IMR-90 (cell line): ENCODE measurements around the gene HERC3. TPM values are rescaled to one million over a fixed set of nuclear protein-coding genes. Genes with fewer than 3 reads are reported as not detected.

ENCODE experiments used
- ATAC-seq: fragments of 200-7000 bp; cut with Tn5 transposase; 2 replicates; pipeline ENCODE4 v1.9.1; 2020; ENCODE audit warnings: low read depth, mild to moderate bottlenecking, moderate library complexity
- BruUV-seq: library from RNA; stranded (reverse); fragments of 400-500 nt; replicated peaks from 2 replicates; lab custom pipeline; 2021; lab: Mats Ljungman, UMichigan
- CTCF ChIA-PET: fragments of 300-600 bp; formaldehyde crosslinking; extraction: SDS; loops from one replicate; lab custom pipeline; 2021; ENCODE audit warnings: antibody characterized with exemption; lab: Yijun Ruan, JAX
- POLR2A ChIA-PET: fragments of 300-600 bp; sonication (Branson Sonifier 250); formaldehyde crosslinking; loops from one replicate; lab custom pipeline; 2022; ENCODE audit warnings: antibody characterized with exemption; ENCODE audit not compliant: unreplicated experiment; lab: Charles Lee
- DNase-seq: peaks from one replicate; pipeline ENCODE4 v3.0.0; 2013
- H2AFZ ChIP-seq: replicated peaks from 2 replicates; pipeline ENCODE3; 2013; ENCODE audit warnings: low read length, mild to moderate bottlenecking; ENCODE audit not compliant: poor library complexity
- H2AK5ac ChIP-seq: 2 replicates; pipeline ENCODE4 v1.6.1; 2013; ENCODE audit warnings: low read depth, low read length, inconsistent platforms
- H2AK9ac ChIP-seq: replicated peaks from 2 replicates; pipeline ENCODE3; 2013; ENCODE audit warnings: mild to moderate bottlenecking, low read depth, low read length, moderate library complexity; ENCODE audit not compliant: poor library complexity
- H2BK120ac ChIP-seq: 2 replicates; pipeline ENCODE4 v1.6.1; 2013; ENCODE audit warnings: low read depth, low read length, inconsistent platforms
- H2BK15ac ChIP-seq: 3 replicates; pipeline ENCODE4 v1.6.1; 2013; ENCODE audit warnings: low read depth, low read length, inconsistent platforms
- H2BK20ac ChIP-seq: 2 replicates; pipeline ENCODE4 v1.6.1; 2013; ENCODE audit warnings: low read depth, mild to moderate bottlenecking, inconsistent platforms, low read length, moderate library complexity
- H2BK5ac ChIP-seq: 2 replicates; pipeline ENCODE4 v1.6.1; 2013; ENCODE audit warnings: mild to moderate bottlenecking, low read depth, low read length, inconsistent platforms; ENCODE audit not compliant: poor library complexity, severe bottlenecking
- H3K14ac ChIP-seq: replicated peaks from 2 replicates; pipeline ENCODE4 v1.6.1; 2013; ENCODE audit warnings: low read depth, low read length, inconsistent platforms
- H3K18ac ChIP-seq: 2 replicates; pipeline ENCODE4 v1.6.1; 2013; ENCODE audit warnings: low read depth, low read length, control low read depth
- H3K23ac ChIP-seq: 2 replicates; pipeline ENCODE4 v1.6.1; 2013; ENCODE audit warnings: low read depth, low read length, inconsistent platforms
- H3K27ac ChIP-seq: 2 replicates; pipeline ENCODE4 v1.5.1; 2013; ENCODE audit warnings: mild to moderate bottlenecking, control low read depth, low read length; ENCODE audit not compliant: insufficient read depth
- H3K27me3 ChIP-seq: 2 replicates; pipeline ENCODE4 v1.6.1; 2013; ENCODE audit warnings: low read length; ENCODE audit not compliant: control insufficient read depth, insufficient read depth
- H3K36me3 ChIP-seq: 2 replicates; pipeline ENCODE4 v1.6.1; 2013; ENCODE audit warnings: low read length, mixed read lengths; ENCODE audit not compliant: control insufficient read depth, insufficient read depth
- H3K4ac ChIP-seq: 2 replicates; pipeline ENCODE4 v1.6.1; 2013; ENCODE audit warnings: low read depth, low read length, inconsistent platforms
- H3K4me1 ChIP-seq: 2 replicates; pipeline ENCODE4 v1.6.1; 2013; ENCODE audit warnings: low read length, mixed read lengths; ENCODE audit not compliant: control insufficient read depth, insufficient read depth
- H3K4me2 ChIP-seq: 2 replicates; pipeline ENCODE4 v1.6.1; 2013; ENCODE audit warnings: low read depth, mild to moderate bottlenecking, control low read depth, low read length, moderate library complexity
- H3K4me3 ChIP-seq: 2 replicates; pipeline ENCODE4 v1.5.1; 2013; ENCODE audit warnings: low read depth, mild to moderate bottlenecking, control low read depth, low read length, moderate library complexity; ENCODE audit not compliant: insufficient read depth
- H3K56ac ChIP-seq: 2 replicates; pipeline ENCODE4 v1.6.1; 2013; ENCODE audit warnings: low read length, inconsistent platforms; ENCODE audit not compliant: insufficient read depth; ENCODE audit errors: extremely low read depth
- H3K79me1 ChIP-seq, 2 experiments: 2 replicates each; pipeline ENCODE4 v1.6.1; 2013; ENCODE audit warnings: low read length in 2 of 2, inconsistent platforms in 1 of 2, low read depth in 1 of 2
- H3K9ac ChIP-seq: 2 replicates; pipeline ENCODE4 v1.6.1; 2013; ENCODE audit warnings: low read depth, low read length, control low read depth
- H3K9me1 ChIP-seq: 2 replicates; pipeline ENCODE4 v1.6.1; 2013; ENCODE audit warnings: low read length, inconsistent platforms; ENCODE audit not compliant: insufficient read depth
- H3K9me3 ChIP-seq: 2 replicates; pipeline ENCODE4 v1.6.1; 2013; ENCODE audit warnings: low read length; ENCODE audit not compliant: control insufficient read depth, insufficient read depth
- H4K20me1 ChIP-seq: 2 replicates; pipeline ENCODE4 v1.6.1; 2013; ENCODE audit warnings: low read length, inconsistent platforms; ENCODE audit not compliant: insufficient read depth
- H4K5ac ChIP-seq: 2 replicates; pipeline ENCODE4 v1.6.1; 2013; ENCODE audit warnings: mild to moderate bottlenecking, low read depth, low read length, control low read depth
- H4K8ac ChIP-seq, 2 experiments: 2 replicates each; pipeline ENCODE4 v1.6.1; 2013; ENCODE audit warnings: low read depth in 2 of 2, low read length in 2 of 2, control low read depth in 1 of 2, inconsistent platforms in 1 of 2
- H4K91ac ChIP-seq: 2 replicates; pipeline ENCODE4 v1.6.1; 2013; ENCODE audit warnings: low read depth, low read length, inconsistent platforms; ENCODE audit not compliant: insufficient read depth
- BHLHE40 ChIP-seq: fragments of 150-350 bp; IDR thresholded peaks from 2 replicates; pipeline ENCODE4 v1.6.1; 2016; ENCODE audit warnings: mild to moderate bottlenecking, low read depth, low read length
- FOS ChIP-seq: fragments of 150-350 bp; IDR thresholded peaks from 2 replicates; pipeline ENCODE4 v1.6.1; 2016; ENCODE audit warnings: low read depth, low read length
- MXI1 ChIP-seq: IDR thresholded peaks from 2 replicates; pipeline ENCODE4 v1.6.1; 2012; ENCODE audit warnings: low read depth, mild to moderate bottlenecking, low read length, moderate library complexity, borderline replicate concordance
- NFE2L2 ChIP-seq: fragments of 150-350 bp; IDR thresholded peaks from 2 replicates; pipeline ENCODE4 v1.6.1; 2016; ENCODE audit warnings: low read depth, mild to moderate bottlenecking, low read length
- POLR2A ChIP-seq: IDR thresholded peaks from 2 replicates; pipeline ENCODE4 v1.6.1; 2012; ENCODE audit warnings: mild to moderate bottlenecking, low read depth, low read length
- RCOR1 ChIP-seq: IDR thresholded peaks from 2 replicates; pipeline ENCODE4 v1.6.1; 2012; ENCODE audit warnings: mild to moderate bottlenecking, low read length, improper control_type of control experiment; ENCODE audit not compliant: insufficient replicate concordance
- RFX5 ChIP-seq: IDR thresholded peaks from 2 replicates; pipeline ENCODE4 v1.8.0; 2012; ENCODE audit warnings: low read depth, mild to moderate bottlenecking, low read length, moderate library complexity
- USF2 ChIP-seq: fragments of 150-350 bp; IDR thresholded peaks from 2 replicates; pipeline ENCODE4 v1.6.1; 2017; ENCODE audit warnings: mild to moderate bottlenecking, antibody characterized with exemption, low read length, low read depth
- WGBS, 2 experiments: methylation state at CpG; one replicate each; pipeline versions ENCODE4 v1.1.5 to v1.1.7; 2013; ENCODE audit warnings: missing lambda C conversion rate in 2 of 2; ENCODE audit not compliant: insufficient read length in 1 of 2; ENCODE audit errors: extremely low coverage in 2 of 2; 5-methylcytosine and 5-hydroxymethylcytosine counted together
- dilution Hi-C: fragments of 300-500 bp; cut with HindIII; formaldehyde crosslinking; loops from one replicate; pipeline ENCODE4 v1.14.3; 2018; ENCODE audit warnings: low sequenced_read_pairs; ENCODE audit not compliant: unreplicated experiment
- in situ Hi-C: fragments of 300-500 bp; cut with MboI; formaldehyde crosslinking; loops from 3 replicates; pipeline ENCODE4 v1.14.3; 2019; ENCODE audit warnings: low sequenced_read_pairs, inconsistent platforms, mixed read lengths
- intact Hi-C: fragments of 100-400 bp; cut with micrococcal nuclease; formaldehyde crosslinking; loops from 2 replicates; pipeline ENCODE4 v1.10.0; 2022
- polyA plus RNA-seq, 3 experiments: library from polyadenylated mRNA; depleted of rRNA; stranded (reverse); fragments of >200 nt; gene quantifications; 2 replicates each; pipeline ENCODE4 v1.2.3, GENCODE V29; 2012; ENCODE audit warnings: low replicate concordance in 1 of 3
- total RNA-seq: library from RNA; depleted of rRNA; stranded (reverse); fragments of >200 nt; gene quantifications from 2 replicates; pipeline ENCODE4 v1.2.3, GENCODE V29; 2012

HERC3 gene
- total and polyA plus RNA-seq, 2 of the 4 experiments (the other 2 are of a cell fraction): 8.9 to 9.5 TPM

- Histone ChIP-seq H3K56ac (no peak overlapping the region), H3K14ac (no peak overlapping the region), H3K4ac (no peak overlapping the region), H2AFZ (no peak overlapping the region), H2BK120ac (no peak overlapping the region), H3K79me1 (no peaks in the 10 kb centered on the region; a peak in 1 of 4 replicates), H4K5ac (no peak overlapping the region), H3K36me3 (peaks cover 23% of the 10 kb centered on the region), H2BK15ac (no peak overlapping the region), H3K9me3 (no peaks in the 10 kb centered on the region), H3K27me3 (no peaks in the 10 kb centered on the region), H3K4me1 (peaks cover 5% of the 10 kb centered on the region), H2BK20ac (no peak overlapping the region), H3K4me3 (no peak overlapping the region), H3K9me1 (peaks cover 9% of the 10 kb centered on the region), H2AK9ac (no peak overlapping the region), H4K91ac (no peak overlapping the region), H3K4me2 (no peak overlapping the region), H4K8ac (no peak overlapping the region; a peak in 1 of 4 replicates), H3K9ac (no peak overlapping the region), H3K18ac (no peak overlapping the region), H2AK5ac (no peak overlapping the region), H4K20me1 (no peaks in the 10 kb centered on the region), H3K27ac (no peak overlapping the region), H2BK5ac (no peak overlapping the region), H3K23ac (no peak overlapping the region)
- dilution Hi-C loops (no loop called here), intact Hi-C loops (no loop called here), in situ Hi-C loops (no loop called here)
- ChIA-PET POLR2A (interaction anchor here (0.6 kb wide), 1 partner anchor 1781 kb away, joined by 4 read pairs; no protein-coding TSS in a partner anchor), CTCF (interaction anchor here (1.3 kb wide), 1 partner anchor 47 kb away, joined by 3 read pairs; no protein-coding TSS in a partner anchor)
- 20% methylated on average over 1 of the region's 2 CpGs; no CpG with 5 or more reads in 1 of the 2 experiments for WGBS, 2 experiments
- TF ChIP-seq MXI1 (no peak), POLR2A (no peak), RCOR1 (no peak), NFE2L2 (no peak), BHLHE40 (no peak), USF2 (no peak), FOS (no peak), RFX5 (no peak)
- BruUV-seq: no TSS peak
- ATAC-seq (no peak), DNase-seq (peak; percentile 36)
Observed at GRCh38 chr4:88742561-88742960, 150.3 kb downstream of the HERC3 start.
